Body of pancreas (tissue), 4 donors: ENCODE results near the gene IFT122. TPM values are rescaled to one million over a fixed set of nuclear protein-coding genes. Genes with fewer than 3 reads are reported as not detected.
A peak's percentile ranks its signal among the peaks of the same experiment; 100 is the strongest.

ENCODE experiments used
- ATAC-seq: fragments of 150-250 bp; one replicate; pipeline ENCODE4 v1.9.1; 2016
- DNase-seq, 4 donors: peaks; one replicate each; pipeline ENCODE4 v3.0.0-alpha.2; 2019
- H3K27ac ChIP-seq, 4 donors: fragments of 200-600 bp; sonication (generic); 1 replicate in 3 of 4; 2 replicates in 1 of 4; pipeline versions ENCODE4 v1.5.1 to v1.6.1; 2016 to 2019; ENCODE audit warnings: mild to moderate bottlenecking in 1 of 4, mixed read lengths in 1 of 4, moderate library complexity in 1 of 4
- H3K27me3 ChIP-seq, 2 donors: fragments of 200-600 bp; sonication (generic); one replicate each; pipeline ENCODE4 v1.6.0; 2016; ENCODE audit warnings: mild to moderate bottlenecking in 1 of 2
- H3K36me3 ChIP-seq, 2 donors: fragments of 200-600 bp; sonication (generic); replicated peaks in 1 of 2; 2 replicates each; pipeline ENCODE4 v1.5.1; 2016; ENCODE audit warnings: low read depth in 2 of 2; ENCODE audit not compliant: insufficient read depth in 1 of 2
- H3K4me1 ChIP-seq: fragments of 200-600 bp; sonication (generic); one replicate; pipeline ENCODE4 v1.6.0; 2016
- H3K4me3 ChIP-seq, 2 donors: fragments of 200-600 bp; sonication (generic); 1 replicate in 1 of 2; 2 replicates in 1 of 2; pipeline ENCODE4 v1.5.1; 2016 to 2019
- H3K9me3 ChIP-seq, 3 donors: fragments of 200-600 bp; sonication (generic); 1 replicate in 2 of 3; 2 replicates in 1 of 3; pipeline ENCODE4 v1.5.1; 2016
- POLR2A ChIP-seq, 3 donors: fragments of 450-650 bp; IDR thresholded peaks; one replicate each; pipeline ENCODE4 v1.6.1; 2016; ENCODE audit warnings: antibody characterized with exemption in 3 of 3, mild to moderate bottlenecking in 2 of 3
- WGBS, 2 donors: methylation state at CpG; one replicate each; pipeline ENCODE4 v1.1.5; 2017; 5-methylcytosine and 5-hydroxymethylcytosine counted together
- intact Hi-C: fragments of 100-400 bp; cut with DNase I; formaldehyde crosslinking; loops from one replicate; pipeline ENCODE4 v1.15.1; 2023
- total RNA-seq, 2 donors: library from RNA; depleted of rRNA; stranded (reverse); fragments of >200 nt; gene quantifications; one replicate each; pipeline ENCODE4 v1.1.0, GENCODE V29; 2016
- TF ChIP-seq, protein P1 (sequence below), 7 experiments: fragments of 450-650 bp in 4 of 7; fragments of 200-600 bp in 3 of 7; sonication (generic) in 3 of 7; IDR thresholded peaks; one replicate each; pipeline ENCODE4 v1.5.1; 2016 to 2019; ENCODE audit warnings: antibody characterized with exemption in 7 of 7

The IFT122 gene
- total RNA-seq, 2 donors from 2014 or later: 10.5 to 34.8 TPM

DNA sequence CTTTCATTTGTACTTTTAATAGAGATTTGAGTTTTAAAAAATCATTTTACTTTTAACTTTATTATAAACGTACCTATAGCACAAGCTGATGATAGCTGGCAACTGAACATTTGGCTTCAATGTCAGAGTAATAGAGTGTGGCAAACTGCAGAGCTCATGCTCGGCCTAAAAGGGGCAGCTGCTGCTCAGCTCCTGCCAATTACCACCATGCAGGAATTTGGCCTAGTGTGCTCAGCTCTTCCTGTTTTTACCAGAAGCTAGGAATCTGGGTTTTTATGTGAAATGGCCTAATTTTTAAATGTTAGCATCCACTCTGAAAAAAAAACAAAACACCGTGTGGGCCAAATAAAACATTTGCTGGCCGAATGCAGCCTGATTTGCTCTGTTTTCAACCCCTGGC is 1.8 kb downstream of the IFT122 start:
- 15 to 16% methylated on average over 4 of the region's 4 CpGs for WGBS, 2 donors

DNA sequence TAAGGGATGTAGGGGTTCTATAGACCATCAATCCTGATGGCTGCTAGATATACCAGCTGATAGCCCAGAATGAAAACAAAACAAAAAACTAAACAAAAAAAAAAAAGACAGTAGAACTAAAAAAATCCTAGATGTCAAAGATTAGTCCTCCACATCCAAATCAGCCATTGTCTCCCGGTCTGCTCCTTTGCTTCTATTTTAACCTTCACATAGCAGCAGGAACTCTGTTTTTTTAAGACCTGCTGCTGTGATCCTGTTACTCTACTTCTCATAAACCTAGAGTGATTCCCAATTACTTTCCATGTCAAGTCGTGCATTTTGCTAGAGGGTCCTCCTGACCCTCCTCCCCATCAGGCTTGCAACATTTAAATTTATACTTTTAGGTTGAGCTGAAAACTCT is 2.5 kb downstream of the IFT122 start:
- 55 to 59% methylated on average over 2 of the region's 2 CpGs for WGBS, 2 donors
- H3K27me3 ChIP-seq: no peaks in the 10 kb centered on the region
- H3K4me3 ChIP-seq: no peak overlapping the region
- no peak for TF ChIP-seq POLR2A (IDR thresholded peaks at IDR 0.05)
- TF ChIP-seq, protein P1, sequence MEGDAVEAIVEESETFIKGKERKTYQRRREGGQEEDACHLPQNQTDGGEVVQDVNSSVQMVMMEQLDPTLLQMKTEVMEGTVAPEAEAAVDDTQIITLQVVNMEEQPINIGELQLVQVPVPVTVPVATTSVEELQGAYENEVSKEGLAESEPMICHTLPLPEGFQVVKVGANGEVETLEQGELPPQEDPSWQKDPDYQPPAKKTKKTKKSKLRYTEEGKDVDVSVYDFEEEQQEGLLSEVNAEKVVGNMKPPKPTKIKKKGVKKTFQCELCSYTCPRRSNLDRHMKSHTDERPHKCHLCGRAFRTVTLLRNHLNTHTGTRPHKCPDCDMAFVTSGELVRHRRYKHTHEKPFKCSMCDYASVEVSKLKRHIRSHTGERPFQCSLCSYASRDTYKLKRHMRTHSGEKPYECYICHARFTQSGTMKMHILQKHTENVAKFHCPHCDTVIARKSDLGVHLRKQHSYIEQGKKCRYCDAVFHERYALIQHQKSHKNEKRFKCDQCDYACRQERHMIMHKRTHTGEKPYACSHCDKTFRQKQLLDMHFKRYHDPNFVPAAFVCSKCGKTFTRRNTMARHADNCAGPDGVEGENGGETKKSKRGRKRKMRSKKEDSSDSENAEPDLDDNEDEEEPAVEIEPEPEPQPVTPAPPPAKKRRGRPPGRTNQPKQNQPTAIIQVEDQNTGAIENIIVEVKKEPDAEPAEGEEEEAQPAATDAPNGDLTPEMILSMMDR (IDR thresholded peaks at IDR 0.05): no peak
- no peaks in the 10 kb centered on the region for H3K36me3 ChIP-seq
- ATAC-seq (no peak), DNase-seq (no peak)
- intact Hi-C loops: no loop called here
- H3K9me3 ChIP-seq: no peaks in the 10 kb centered on the region
- H3K27ac ChIP-seq: peak overlapping the region in 2 of 4 donors; percentile 89 to 93
- H3K4me1 ChIP-seq: peaks cover 79% of the 10 kb centered on the region

More for the DNA sequence above, 1.8 kb downstream of the IFT122 start:
- DNase-seq (peak in 3 of 4 donors; percentile 43 to 50 (median 48)), ATAC-seq (no peak)
- no peaks in the 10 kb centered on the region for H3K27me3 ChIP-seq
- no peaks in the 10 kb centered on the region for H3K9me3 ChIP-seq
- intact Hi-C loops: no loop called here
- TF ChIP-seq POLR2A (IDR thresholded peaks at IDR 0.05): no peak
- TF ChIP-seq, protein P1 (IDR thresholded peaks at IDR 0.05): no peak
- H3K27ac ChIP-seq: peak overlapping the region in 3 of 4 donors; percentile 83 to 93 (median 89)
- peaks cover 76% of the 10 kb centered on the region for H3K4me1 ChIP-seq
- H3K36me3 ChIP-seq: no peaks in the 10 kb centered on the region
- no peak overlapping the region for H3K4me3 ChIP-seq

DNA sequence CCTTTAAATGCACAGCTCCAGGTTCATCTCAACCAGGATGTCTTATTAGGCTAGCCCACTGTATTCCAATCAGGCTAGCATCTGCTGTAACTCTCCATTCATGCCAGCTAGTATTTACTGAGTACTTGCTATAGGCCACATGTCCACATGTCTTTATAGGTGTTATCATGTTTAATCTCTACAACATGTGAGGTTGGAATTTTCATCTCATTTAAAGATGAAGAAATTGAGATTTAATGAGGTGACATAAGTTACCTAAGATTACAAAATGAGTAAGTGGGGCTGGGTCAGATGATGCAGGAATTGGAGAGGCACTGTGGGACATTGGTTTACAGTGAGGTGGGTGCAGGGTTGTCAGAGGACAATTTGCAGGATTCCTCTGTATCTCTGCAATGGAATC is 2.9 kb downstream of the IFT122 start:
- Histone ChIP-seq H3K27me3 (no peaks in the 10 kb centered on the region), H3K4me3 (no peak overlapping the region), H3K4me1 (peaks cover 79% of the 10 kb centered on the region), H3K27ac (peak overlapping the region in 3 of 4 donors; percentile 82 to 93 (median 89)), H3K9me3 (no peaks in the 10 kb centered on the region), H3K36me3 (no peaks in the 10 kb centered on the region)
- intact Hi-C loops: no loop called here
- ATAC-seq (no peak), DNase-seq (no peak)
- TF ChIP-seq, protein P1 (IDR thresholded peaks at IDR 0.05): no peak
- no peak for TF ChIP-seq POLR2A (IDR thresholded peaks at IDR 0.05)

DNA sequence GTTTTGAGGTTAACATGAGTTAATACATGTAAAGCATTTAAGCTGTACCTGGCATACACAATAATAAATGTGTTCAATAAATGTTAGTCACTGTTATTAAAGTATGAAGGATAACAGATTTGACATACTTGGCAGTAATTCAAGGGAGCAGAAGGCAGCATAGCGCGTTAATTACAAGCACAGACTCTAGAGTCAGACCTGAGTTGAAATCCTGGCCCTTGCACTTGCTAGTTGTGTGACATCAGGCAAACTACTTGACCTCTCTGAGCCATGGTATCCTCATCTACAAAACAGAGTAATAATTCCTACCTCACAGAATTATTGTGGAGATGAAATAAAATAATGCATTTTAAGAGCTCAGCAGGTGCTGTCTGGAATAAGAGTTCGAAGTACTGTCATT is 5.4 kb downstream of the IFT122 start:
- WGBS, 2 donors: 29 to 30% methylated on average over 3 of the region's 3 CpGs
- Histone ChIP-seq H3K36me3 (no peaks in the 10 kb centered on the region), H3K27me3 (no peaks in the 10 kb centered on the region), H3K9me3 (no peaks in the 10 kb centered on the region), H3K4me3 (no peak overlapping the region), H3K4me1 (peaks cover 95% of the 10 kb centered on the region), H3K27ac (peak overlapping the region; percentile 12 to 93 (median 86))
- intact Hi-C loops: no loop called here
- no peak for ATAC-seq
- no peak for TF ChIP-seq POLR2A (IDR thresholded peaks at IDR 0.05)
- TF ChIP-seq, protein P1 (IDR thresholded peaks at IDR 0.05): no peak
- DNase-seq: peak in 3 of 4 donors; percentile 17 to 33 (median 20)

- DNase-seq: no peak
- intact Hi-C loops: no loop called here
- Histone ChIP-seq H3K36me3 (no peaks in the 10 kb centered on the region), H3K27me3 (no peaks in the 10 kb centered on the region), H3K27ac (peak overlapping the region; percentile 51 to 93 (median 84)), H3K9me3 (no peaks in the 10 kb centered on the region), H3K4me1 (peaks cover 87% of the 10 kb centered on the region), H3K4me3 (no peak overlapping the region)
- no peak for TF ChIP-seq POLR2A (IDR thresholded peaks at IDR 0.05)
- TF ChIP-seq, protein P1 (IDR thresholded peaks at IDR 0.05): no peak
- no peak for ATAC-seq
- WGBS, 2 donors: 22 to 29% methylated on average over 1 of the region's 1 CpG
Observed at GRCh38 chr3:129446926-129447325, 6.9 kb downstream of the IFT122 start.
